Endothelial cell of umbilical vein (primary cell): Measurements from ENCODE around the gene FREM3. TPM values are rescaled to one million over a fixed set of nuclear protein-coding genes. Genes with fewer than 3 reads are reported as not detected.

ENCODE experiments used
- BruUV-seq: library from RNA; stranded (reverse); fragments of 400-500 nt; replicated peaks from 2 replicates; lab custom pipeline; 2021; lab: Mats Ljungman, UMichigan
- CTCF ChIA-PET: fragments of 300-600, 350-600 bp; sonication (Branson Sonifier 250); formaldehyde crosslinking; loops from one replicate; lab custom pipeline; 2021; ENCODE audit warnings: antibody characterized with exemption, inconsistent platforms; lab: Charles Lee
- POLR2A ChIA-PET: fragments of 300-600, 350-600 bp; sonication (Branson Sonifier 250); formaldehyde crosslinking; loops from one replicate; lab custom pipeline; 2021; ENCODE audit warnings: antibody characterized with exemption, inconsistent platforms; lab: Charles Lee
- DNase-seq: peaks from one replicate; pipeline ENCODE4 v3.0.0-alpha.2; 2011; ENCODE audit warnings: low read depth, low spot score
- FAIRE-seq: peaks from 2 replicates; lab custom pipeline; 2011; peaks lifted over from hg19 to GRCh38; lab: Jason Lieb, UNC
- H2AFZ ChIP-seq: 2 replicates; pipeline ENCODE4 v1.6.0; 2012; ENCODE audit warnings: low read depth, low read length, control low read depth, inconsistent platforms
- H3K27ac ChIP-seq: 2 replicates; pipeline ENCODE4 v1.5.1; 2011; ENCODE audit warnings: low read depth, mild to moderate bottlenecking, control low read depth, low read length, moderate library complexity; ENCODE audit not compliant: insufficient read depth
- H3K27me3 ChIP-seq, 2 experiments: 2 replicates each; pipeline versions ENCODE4 v1.6.0 to v1.6.1; 2011; ENCODE audit warnings: low read length in 2 of 2, mixed read lengths in 1 of 2; ENCODE audit not compliant: control insufficient read depth in 2 of 2, insufficient read depth in 2 of 2
- H3K36me3 ChIP-seq, 2 experiments: 2 replicates in 1 of 2; 3 replicates in 1 of 2; pipeline ENCODE4 v1.5.1; 2011; ENCODE audit warnings: low read length in 2 of 2, mild to moderate bottlenecking in 1 of 2, moderate library complexity in 1 of 2; ENCODE audit not compliant: control insufficient read depth in 2 of 2, insufficient read depth in 2 of 2; ENCODE audit errors: extremely low read depth in 1 of 2
- H3K4me1 ChIP-seq: 3 replicates; pipeline ENCODE4 v1.5.1; 2011; ENCODE audit warnings: mild to moderate bottlenecking, low read length; ENCODE audit not compliant: control insufficient read depth, insufficient read depth; ENCODE audit errors: extremely low read depth
- H3K4me2 ChIP-seq: 2 replicates; pipeline ENCODE4 v1.6.1; 2011; ENCODE audit warnings: low read length, control low read depth, mixed read lengths; ENCODE audit not compliant: insufficient read depth
- H3K4me3 ChIP-seq, 3 experiments: fragments of 200-600 bp in 1 of 3; sonication (generic), shearing (Covaris generic) in 1 of 3; replicated peaks in 1 of 3; 2 replicates each; pipeline ENCODE4 v1.5.1; 2011 to 2016; ENCODE audit warnings: control low read depth in 3 of 3, low read length in 3 of 3, mild to moderate bottlenecking in 2 of 3, inconsistent platforms in 1 of 3, low read depth in 1 of 3, moderate library complexity in 1 of 3; ENCODE audit not compliant: insufficient read depth in 1 of 3
- H3K79me2 ChIP-seq: 2 replicates; pipeline ENCODE4 v1.6.0; 2012; ENCODE audit warnings: low read length, inconsistent platforms; ENCODE audit not compliant: control insufficient read depth, insufficient read depth
- H3K9ac ChIP-seq: replicated peaks from 2 replicates; pipeline ENCODE3; 2011; ENCODE audit warnings: low read length, control low read depth; ENCODE audit not compliant: insufficient read depth; ENCODE audit errors: extremely low read depth
- H3K9me1 ChIP-seq: replicated peaks from 3 replicates; pipeline ENCODE4 v1.6.0; 2011; ENCODE audit warnings: mild to moderate bottlenecking, low read length; ENCODE audit not compliant: control insufficient read depth, insufficient read depth; ENCODE audit errors: extremely low read depth
- H3K9me3 ChIP-seq: replicated peaks from 2 replicates; pipeline ENCODE4 v1.5.1; 2012; ENCODE audit warnings: low read length, inconsistent platforms; ENCODE audit not compliant: control insufficient read depth, insufficient read depth
- H4K20me1 ChIP-seq: replicated peaks from 2 replicates; pipeline ENCODE3; 2011; ENCODE audit warnings: mild to moderate bottlenecking, low read length; ENCODE audit not compliant: control insufficient read depth, insufficient read depth; ENCODE audit errors: extremely low read depth
- EZH2 ChIP-seq: IDR thresholded peaks from 2 replicates; pipeline ENCODE4 v1.6.1; 2012; ENCODE audit warnings: borderline replicate concordance, low read depth, mild to moderate bottlenecking, moderate library complexity, low read length, inconsistent platforms; ENCODE audit not compliant: severe bottlenecking
- FOS ChIP-seq: IDR thresholded peaks from 2 replicates; pipeline ENCODE4 v1.6.1; 2011; ENCODE audit warnings: mild to moderate bottlenecking, low read length, moderate library complexity, borderline replicate concordance; ENCODE audit not compliant: insufficient read depth
- GATA2 ChIP-seq: IDR thresholded peaks from 2 replicates; pipeline ENCODE4 v1.7.0; 2011; ENCODE audit warnings: low read depth, mild to moderate bottlenecking, moderate library complexity, mixed read lengths, low read length; ENCODE audit not compliant: insufficient read length, insufficient read depth
- JUN ChIP-seq: IDR thresholded peaks from 2 replicates; pipeline ENCODE4 v1.6.1; 2011; ENCODE audit warnings: borderline replicate concordance, low read depth; ENCODE audit not compliant: insufficient read length, insufficient read depth
- MYC ChIP-seq: IDR thresholded peaks from one replicate; pipeline ENCODE4 v1.6.1; 2011; ENCODE audit warnings: mild to moderate bottlenecking, low read depth, low read length
- POLR2A ChIP-seq: IDR thresholded peaks from 2 replicates; pipeline ENCODE4 v1.6.1; 2012; ENCODE audit warnings: low read depth, mild to moderate bottlenecking, control low read depth, low read length
- POLR2AphosphoS5 ChIP-seq: IDR thresholded peaks from 2 replicates; pipeline ENCODE4 v1.6.1; 2012; ENCODE audit warnings: low read depth, mild to moderate bottlenecking, control low read depth, low read length, moderate library complexity; ENCODE audit not compliant: insufficient read depth
- dilution Hi-C: fragments of 300-500 bp; cut with MboI; formaldehyde crosslinking; loops from one replicate; pipeline ENCODE4 v1.15.0; 2019; ENCODE audit warnings: low sequenced_read_pairs; ENCODE audit not compliant: extremely low pct_ligation_motif_present
- intact Hi-C: fragments of 100-400 bp; cut with micrococcal nuclease; formaldehyde crosslinking; loops from one replicate; pipeline ENCODE4 v1.10.0; 2022
- polyA plus RNA-seq, 4 experiments: library from polyadenylated mRNA; depleted of rRNA in 3 of 4; stranded (reverse) in 3 of 4; unstranded in 1 of 4; fragments of >200 nt; gene quantifications; 2 replicates each; pipeline versions ENCODE4 v1.2.1 to v1.2.3, GENCODE V29; 2011 to 2012; ENCODE audit warnings: missing spikeins in 1 of 4
- total RNA-seq: library from RNA; stranded (reverse); gene quantifications from 2 replicates; pipeline ENCODE4 v1.2.3, GENCODE V29; 2021
- TF ChIP-seq, protein P1 (sequence below): IDR thresholded peaks from 2 replicates; pipeline ENCODE4 v1.6.1; 2011; ENCODE audit not compliant: insufficient read depth, insufficient read length

FREM3 gene
- total and polyA plus RNA-seq, 2 donors (not counting 3 experiments of a cell fraction or from before 2014, with no cell fraction given), result 0.04 to 0.08 TPM

DNA sequence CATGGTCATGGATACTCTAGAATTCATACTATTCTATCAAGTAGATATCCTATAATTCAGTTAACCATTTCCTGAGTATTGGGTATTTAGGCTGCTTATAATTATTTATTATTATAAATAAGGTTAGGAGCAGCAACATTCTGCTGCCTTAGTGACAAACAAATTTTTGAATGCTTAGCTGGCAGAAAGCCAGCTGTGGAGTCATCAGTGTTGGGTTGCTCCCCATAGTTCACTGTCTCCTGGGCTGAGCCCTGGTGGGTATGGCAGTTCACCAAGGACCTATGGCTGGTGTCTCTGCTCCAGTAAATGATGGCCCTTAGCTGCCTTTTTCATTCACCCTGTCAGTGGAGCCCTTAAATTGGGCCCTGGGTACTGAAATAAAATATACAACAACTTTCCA is 125.1 kb downstream of the FREM3 start:
- intact Hi-C loops, result no loop called here
- Histone ChIP-seq H2AFZ (no peak overlapping the region), H3K4me3 (no peak overlapping the region), H3K4me2 (no peak overlapping the region), H3K4me1 (no peaks in the 10 kb centered on the region), H4K20me1 (no peaks in the 10 kb centered on the region), H3K9ac (no peak overlapping the region), H3K27me3 (no peaks in the 10 kb centered on the region), H3K9me1 (no peaks in the 10 kb centered on the region), H3K9me3 (no peaks in the 10 kb centered on the region), H3K36me3 (no peaks in the 10 kb centered on the region), H3K27ac (no peak overlapping the region), H3K79me2 (no peaks in the 10 kb centered on the region)
- CTCF ChIA-PET, result no interaction called here
- POLR2A ChIA-PET, result no interaction called here
- TF ChIP-seq, protein P1, sequence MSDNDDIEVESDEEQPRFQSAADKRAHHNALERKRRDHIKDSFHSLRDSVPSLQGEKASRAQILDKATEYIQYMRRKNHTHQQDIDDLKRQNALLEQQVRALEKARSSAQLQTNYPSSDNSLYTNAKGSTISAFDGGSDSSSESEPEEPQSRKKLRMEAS, result no peak
- TF ChIP-seq FOS (no peak), GATA2 (no peak), POLR2AphosphoS5 (no peak), JUN (no peak), EZH2 (no peak), MYC (no peak), POLR2A (no peak)
- dilution Hi-C loops, result no loop called here
- FAIRE-seq, result no peak
- BruUV-seq, result no TSS peak
- no peak for DNase-seq

DNA sequence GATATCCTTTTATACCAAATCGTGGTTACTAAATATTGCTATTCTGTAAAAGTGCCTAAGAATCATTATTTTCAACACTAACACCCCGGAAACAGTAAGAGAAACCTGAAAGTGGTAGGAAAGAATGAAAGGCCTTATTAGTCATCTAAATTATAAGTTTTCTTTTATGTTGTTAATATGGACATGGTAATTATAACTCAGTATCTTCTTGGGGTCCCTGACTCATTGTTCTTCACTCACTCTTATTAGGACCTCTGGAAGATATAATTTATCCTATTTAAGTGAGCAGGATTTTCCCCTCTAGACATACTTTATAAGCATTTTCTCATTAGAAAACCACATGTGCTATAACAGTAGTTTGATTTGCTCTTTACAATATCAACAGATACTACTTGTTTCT is 136.0 kb downstream of the FREM3 start:
- Histone ChIP-seq H3K9ac (no peak overlapping the region), H3K4me1 (peaks cover 4% of the 10 kb centered on the region), H3K79me2 (no peaks in the 10 kb centered on the region), H2AFZ (no peak overlapping the region), H3K4me3 (no peak overlapping the region), H3K27me3 (no peaks in the 10 kb centered on the region), H3K9me1 (no peaks in the 10 kb centered on the region), H3K9me3 (no peaks in the 10 kb centered on the region), H3K4me2 (no peak overlapping the region), H4K20me1 (no peaks in the 10 kb centered on the region), H3K27ac (no peak overlapping the region), H3K36me3 (no peaks in the 10 kb centered on the region)
- no TSS peak for BruUV-seq
- intact Hi-C loops (no loop called here), dilution Hi-C loops (no loop called here)
- TF ChIP-seq POLR2A, result no peak
- ChIA-PET POLR2A (no interaction called here), CTCF (no interaction called here)
- no peak for FAIRE-seq
- DNase-seq, result no peak
